GM19025 (cell line): Measurements from ENCODE around the gene CRABP1.
"Not testable (repeated sequence)": the region's sequence is repeated elsewhere in the genome, so short reads cannot be mapped to it uniquely, and the experiment has no call there.

Source experiments
- ATAC-seq: cut with Tn5 transposase; IDR thresholded peaks from one replicate; pipeline ENCODE4 v1.9.1; 2021; ENCODE audit warnings: mild to moderate bottlenecking, low read depth, moderate library complexity; ENCODE audit not compliant: unreplicated experiment

Gene CRABP1

GRCh38 chr15:78369161-78369560 lies 29.0 kb downstream of the CRABP1 start:
- ATAC-seq = no peak

GRCh38 chr15:78370013-78370412 lies 29.9 kb downstream of the CRABP1 start:
- no peak for ATAC-seq

- ATAC-seq = no peak
Measured at GRCh38 chr15:78372880-78373279, 32.7 kb downstream of the CRABP1 start.

- no peak for ATAC-seq
Measured at GRCh38 chr15:78374436-78375393, 34.6 kb downstream of the CRABP1 start.

GRCh38 chr15:78380143-78380542 lies 40.0 kb downstream of the CRABP1 start:
- not testable (repeated sequence) for ATAC-seq

GRCh38 chr15:78382114-78382880 lies 42.1 kb downstream of the CRABP1 start:
- no peak for ATAC-seq

- no peak for ATAC-seq
Measured at GRCh38 chr15:78384651-78385050, 44.5 kb downstream of the CRABP1 start.

GRCh38 chr15:78387246-78388037 lies 47.3 kb downstream of the CRABP1 start:
- no peak for ATAC-seq

- no peak for ATAC-seq
Measured at GRCh38 chr15:78388865-78389264, 48.7 kb downstream of the CRABP1 start.

GRCh38 chr15:78389322-78389721 lies 49.2 kb downstream of the CRABP1 start:
- no peak for ATAC-seq

GRCh38 chr15:78389738-78390137 lies 49.6 kb downstream of the CRABP1 start:
- no peak for ATAC-seq

GRCh38 chr15:78390242-78390641 lies 50.1 kb downstream of the CRABP1 start:
- ATAC-seq = no peak

- no peak for ATAC-seq
Measured at GRCh38 chr15:78390826-78391225, 50.7 kb downstream of the CRABP1 start.

- ATAC-seq = no peak
Measured at GRCh38 chr15:78391781-78392180, 51.6 kb downstream of the CRABP1 start.

- ATAC-seq = no peak
Measured at GRCh38 chr15:78392430-78392829, 52.3 kb downstream of the CRABP1 start.

- ATAC-seq = no peak
Measured at GRCh38 chr15:78393137-78393536, 53.0 kb downstream of the CRABP1 start.

GRCh38 chr15:78394026-78394425 lies 53.9 kb downstream of the CRABP1 start:
- no peak for ATAC-seq

- no peak for ATAC-seq
Measured at GRCh38 chr15:78394981-78395616, 54.9 kb downstream of the CRABP1 start.

- no peak for ATAC-seq
Measured at GRCh38 chr15:78396186-78396814, 56.1 kb downstream of the CRABP1 start.

- no peak for ATAC-seq
Measured at GRCh38 chr15:78396976-78397375, 56.8 kb downstream of the CRABP1 start.
